ENCODE measurements around the gene HGF. TPM values are rescaled to one million over a fixed set of nuclear protein-coding genes. Genes with fewer than 3 reads are reported as not detected.

Gene HGF
- total RNA-seq, 2 experiments from 2014 or later = not detected

- intact Hi-C loops (cut with micrococcal nuclease; ENCODE audit: unreplicated experiment) = no loop called here
- Histone ChIP-seq H3K4me2 (ENCODE audit: low read length) (no peak overlapping the region), H2AFZ (ENCODE audit: low read length) (no peak overlapping the region), H3K9me3 (ENCODE audit: low read length) (no peaks in the 10 kb centered on the region), H3K4me1 (ENCODE audit: insufficient read depth, low read length, poor library complexity, severe bottlenecking) (no peaks in the 10 kb centered on the region), H4K20me1 (ENCODE audit: insufficient read depth, low read length) (no peaks in the 10 kb centered on the region), H3K9me2 (ENCODE audit: insufficient read depth, low read length) (no peaks in the 10 kb centered on the region), H3K79me2 (ENCODE audit: insufficient read depth, low read depth, low read length) (no peaks in the 10 kb centered on the region), H3K27ac (ENCODE audit: low read depth, low read length, poor library complexity, severe bottlenecking) (no peak overlapping the region), H3K4me3 (ENCODE audit: low read depth, low read length, poor library complexity, severe bottlenecking) (no peak overlapping the region), H3K36me3 (ENCODE audit: insufficient read depth, low read length) (no peaks in the 10 kb centered on the region)
- ChIA-PET CTCF (ENCODE audit: unreplicated experiment) (no interaction called here), POLR2A (interaction anchor here (0.8 kb wide), 1 partner anchor 9 kb away, joined by 4 read pairs; no protein-coding TSS in a partner anchor)
- no peak for TF ChIP-seq EZH2phosphoT487 (IDR thresholded peaks at IDR 0.05; ENCODE audit: borderline replicate concordance, low read depth, low read length)
- no peak for TF ChIP-seq CTCF (conservative IDR thresholded peaks at IDR 0.05; ENCODE audit: low read length)
- no peak for DNase-seq (ENCODE audit: low spot score)
- BruUV-seq (replicated peaks) = no TSS peak
Observed at GRCh38 chr7:81684033-81684432, 85.8 kb downstream of the HGF start.

- no peaks in the 10 kb centered on the region for H3K9me3 ChIP-seq (ENCODE audit: low read length)
- BruUV-seq (replicated peaks) = no TSS peak
- H3K79me2 ChIP-seq (ENCODE audit: insufficient read depth, low read depth, low read length) = no peaks in the 10 kb centered on the region
- ChIA-PET POLR2A (interaction anchor here (0.9 kb wide), 1 partner anchor 21 kb away, joined by 3 read pairs; no protein-coding TSS in a partner anchor), CTCF (ENCODE audit: unreplicated experiment) (no interaction called here)
- H3K36me3 ChIP-seq (ENCODE audit: insufficient read depth, low read length) = no peaks in the 10 kb centered on the region
- intact Hi-C loops (cut with micrococcal nuclease; ENCODE audit: unreplicated experiment) = no loop called here
- H3K9me2 ChIP-seq (ENCODE audit: insufficient read depth, low read length) = no peaks in the 10 kb centered on the region
- no peaks in the 10 kb centered on the region for H4K20me1 ChIP-seq (ENCODE audit: insufficient read depth, low read length)
- no peak overlapping the region for H3K4me2 ChIP-seq (ENCODE audit: low read length)
- no peak overlapping the region for H2AFZ ChIP-seq (ENCODE audit: low read length)
- no peak overlapping the region for H3K27ac ChIP-seq (ENCODE audit: low read depth, low read length, poor library complexity, severe bottlenecking)
- no peak for DNase-seq (ENCODE audit: low spot score)
- H3K4me1 ChIP-seq (ENCODE audit: insufficient read depth, low read length, poor library complexity, severe bottlenecking) = no peaks in the 10 kb centered on the region
- no peak overlapping the region for H3K4me3 ChIP-seq (ENCODE audit: low read depth, low read length, poor library complexity, severe bottlenecking)
- TF ChIP-seq EZH2phosphoT487 (IDR thresholded peaks at IDR 0.05; ENCODE audit: borderline replicate concordance, low read depth, low read length) (no peak), CTCF (conservative IDR thresholded peaks at IDR 0.05; ENCODE audit: low read length) (no peak)
Observed at GRCh38 chr7:81682873-81683272, 87.0 kb downstream of the HGF start.

- H3K4me3 ChIP-seq (ENCODE audit: low read depth, low read length, poor library complexity, severe bottlenecking) = no peak overlapping the region
- POLR2A ChIA-PET = no interaction called here
- no peaks in the 10 kb centered on the region for H3K4me1 ChIP-seq (ENCODE audit: insufficient read depth, low read length, poor library complexity, severe bottlenecking)
- no peak overlapping the region for H3K4me2 ChIP-seq (ENCODE audit: low read length)
- H3K79me2 ChIP-seq (ENCODE audit: insufficient read depth, low read depth, low read length) = no peaks in the 10 kb centered on the region
- no TSS peak for BruUV-seq (replicated peaks)
- CTCF ChIA-PET (ENCODE audit: unreplicated experiment) = no interaction called here
- H3K9me3 ChIP-seq (ENCODE audit: low read length) = no peaks in the 10 kb centered on the region
- no peaks in the 10 kb centered on the region for H4K20me1 ChIP-seq (ENCODE audit: insufficient read depth, low read length)
- H2AFZ ChIP-seq (ENCODE audit: low read length) = no peak overlapping the region
- intact Hi-C loops (cut with micrococcal nuclease; ENCODE audit: unreplicated experiment) = no loop called here
- no peak for TF ChIP-seq EZH2phosphoT487 (IDR thresholded peaks at IDR 0.05; ENCODE audit: borderline replicate concordance, low read depth, low read length)
- no peak for TF ChIP-seq CTCF (conservative IDR thresholded peaks at IDR 0.05; ENCODE audit: low read length)
- no peaks in the 10 kb centered on the region for H3K9me2 ChIP-seq (ENCODE audit: insufficient read depth, low read length)
- DNase-seq (ENCODE audit: low spot score) = no peak
- H3K27ac ChIP-seq (ENCODE audit: low read depth, low read length, poor library complexity, severe bottlenecking) = no peak overlapping the region
- no peaks in the 10 kb centered on the region for H3K36me3 ChIP-seq (ENCODE audit: insufficient read depth, low read length)
Observed at GRCh38 chr7:81680120-81680519, 89.7 kb downstream of the HGF start.
